ENCODE results near the gene PRKG2. TPM values are rescaled to one million over a fixed set of nuclear protein-coding genes. Genes with fewer than 3 reads are reported as not detected.

The PRKG2 gene
- total RNA-seq, 1 experiment from 2014 or later, result 0.06 TPM

DNA sequence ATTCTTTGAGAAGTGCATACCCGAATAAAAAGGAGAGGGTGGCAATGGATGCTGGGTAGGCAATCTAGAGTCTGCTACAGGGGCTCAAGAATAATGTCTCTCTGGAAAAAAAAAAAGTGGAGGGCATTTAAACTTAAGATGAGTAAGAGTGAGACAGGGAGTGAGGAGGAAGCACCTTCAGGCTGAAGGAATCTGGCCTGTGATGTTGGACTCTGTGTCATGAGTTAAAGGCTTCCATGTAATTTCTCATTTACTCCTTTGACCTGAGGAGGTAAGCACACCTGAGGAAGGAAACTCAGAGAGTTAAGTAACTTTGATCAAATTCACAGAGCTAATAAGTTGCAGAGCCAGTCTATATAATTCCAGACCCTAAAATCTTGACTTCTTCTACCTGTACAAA lies 3.2 kb upstream of the PRKG2 start:
- DNase-seq (ENCODE audit: low read depth), result no peak

DNA sequence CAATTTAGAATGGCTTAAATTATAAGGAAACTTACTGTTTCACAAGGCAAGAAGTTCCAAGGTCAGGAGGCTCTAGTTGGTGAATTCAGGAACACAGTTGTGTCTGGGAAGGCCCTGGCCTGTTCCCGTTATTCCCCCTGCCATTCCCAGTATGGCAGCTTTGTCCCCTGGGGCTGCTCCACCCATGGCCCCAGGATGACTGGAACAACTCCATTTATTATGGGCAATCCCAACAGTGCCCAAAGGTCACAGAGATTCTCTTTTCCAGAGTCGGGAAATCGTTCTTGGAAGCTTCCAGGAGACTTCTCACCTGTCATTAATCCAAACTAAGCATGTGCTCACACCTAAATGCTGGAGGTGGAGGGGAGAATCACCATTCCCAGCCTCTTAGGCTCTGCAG lies 2.8 kb upstream of the PRKG2 start:
- DNase-seq (ENCODE audit: low read depth), result no peak

DNA sequence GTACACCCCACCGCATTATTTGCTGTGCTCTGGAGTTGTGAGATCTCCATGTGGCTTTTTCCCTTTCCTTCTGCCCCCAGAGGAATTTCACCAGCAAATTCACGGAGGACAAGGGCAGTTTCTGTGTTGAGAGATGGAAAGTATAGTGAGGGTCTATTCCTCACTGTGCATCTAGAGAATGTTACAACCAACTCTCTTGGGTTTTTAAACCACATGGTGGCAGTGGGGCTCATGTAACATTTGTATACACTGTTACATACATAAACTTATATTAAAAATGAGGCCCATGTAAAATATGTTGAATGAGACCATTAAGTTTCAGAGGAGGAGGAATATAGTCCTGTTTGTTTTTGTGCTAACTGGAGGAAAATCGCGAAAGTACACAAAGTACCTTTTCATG lies 909 bp upstream of the PRKG2 start:
- DNase-seq (ENCODE audit: low read depth), result peak; percentile 3

DNA sequence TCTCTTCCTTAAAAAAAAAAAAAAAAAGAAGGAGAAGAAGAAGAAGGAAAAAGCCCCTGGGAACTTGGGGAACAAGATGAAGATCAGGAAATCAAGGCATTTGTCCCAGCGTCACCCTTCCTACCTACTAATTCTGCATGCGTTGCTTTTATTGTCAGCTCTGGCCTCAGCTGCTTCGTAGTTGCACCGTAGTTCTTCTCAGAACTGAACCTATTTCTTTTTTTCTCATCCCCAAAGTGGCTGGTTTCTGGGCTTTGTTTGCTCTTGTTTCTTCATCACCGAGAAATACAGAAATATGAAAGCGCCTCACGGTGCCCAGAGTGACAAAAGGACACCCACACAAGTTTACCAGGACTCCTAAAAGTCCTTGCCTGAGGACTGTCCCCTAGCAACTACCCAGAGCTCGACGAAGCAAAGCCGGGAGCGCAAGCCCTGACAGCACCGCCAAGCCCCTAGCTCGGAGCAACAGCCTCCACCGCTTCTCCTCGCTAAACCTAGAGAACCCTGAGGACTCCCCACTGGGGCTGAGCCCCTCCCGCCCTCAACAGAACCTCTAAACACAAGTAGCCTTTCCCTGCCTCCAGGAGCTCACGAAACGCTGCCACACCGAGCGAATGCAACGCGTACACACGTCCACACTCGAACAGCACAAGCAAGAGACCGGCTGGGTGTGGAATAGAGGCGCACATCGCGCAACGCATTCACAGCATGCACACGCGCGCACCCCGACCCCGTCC lies 710 bp downstream of the PRKG2 start:
- no peak for DNase-seq (ENCODE audit: low read depth)

DNA sequence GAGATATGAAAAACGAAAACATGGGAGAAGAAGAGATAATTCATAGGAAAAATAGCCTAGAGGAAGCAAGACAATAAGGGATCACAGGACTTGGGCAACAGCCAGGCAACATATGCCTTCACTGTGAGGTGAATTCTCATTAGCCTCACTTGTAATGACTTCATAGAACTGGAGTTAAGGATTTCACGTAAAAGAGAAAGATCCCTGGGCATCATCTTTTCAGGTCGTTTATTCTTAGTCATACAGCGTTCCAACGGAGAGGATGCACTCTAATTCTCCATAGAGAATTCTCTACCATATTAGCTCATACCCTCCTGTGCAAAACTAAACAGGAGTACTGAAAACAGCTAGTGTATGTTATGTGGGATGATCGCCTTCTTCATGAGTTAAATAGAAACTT lies 1.4 kb downstream of the PRKG2 start:
- no peak for DNase-seq (ENCODE audit: low read depth)

DNA sequence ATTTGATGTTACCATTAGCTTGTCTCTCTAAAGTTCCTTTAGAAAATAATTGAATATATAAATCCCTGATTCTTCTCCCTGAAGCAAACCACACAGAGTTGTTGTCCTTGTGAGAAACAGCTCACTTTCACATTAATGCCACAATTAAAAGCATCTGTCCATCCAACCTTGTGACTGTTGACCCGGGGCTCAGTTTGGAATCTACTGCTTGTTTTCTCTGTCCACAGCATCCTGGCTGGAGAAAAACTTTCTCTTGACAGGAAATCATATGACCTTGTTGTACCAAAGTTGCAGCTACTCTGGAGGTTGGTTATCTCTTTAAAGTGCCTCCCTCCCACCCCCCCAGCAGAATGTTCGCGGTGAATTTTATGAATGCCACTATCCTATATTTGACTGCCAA lies 3.1 kb downstream of the PRKG2 start:
- no peak for DNase-seq (ENCODE audit: low read depth)

DNA sequence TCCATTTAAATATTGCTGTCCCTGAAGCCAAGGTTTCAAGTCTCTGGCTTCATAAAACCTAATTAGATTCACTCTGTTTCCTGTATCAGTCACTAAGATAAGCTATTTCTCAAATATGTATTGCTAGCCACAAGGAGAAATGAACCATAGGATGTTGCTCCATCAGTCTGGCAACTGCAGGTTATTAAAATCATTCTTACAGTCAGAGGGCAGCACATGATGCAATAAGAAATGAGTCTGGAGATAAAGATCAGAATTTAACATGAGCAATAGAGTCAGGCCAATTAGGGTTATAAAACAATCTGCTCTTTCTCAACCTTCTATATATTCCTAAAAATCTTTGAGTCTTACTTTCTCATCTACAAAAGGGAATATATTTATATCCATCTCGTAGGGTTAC lies 7.2 kb downstream of the PRKG2 start:
- peak; percentile 62 for DNase-seq (ENCODE audit: low read depth)

DNA sequence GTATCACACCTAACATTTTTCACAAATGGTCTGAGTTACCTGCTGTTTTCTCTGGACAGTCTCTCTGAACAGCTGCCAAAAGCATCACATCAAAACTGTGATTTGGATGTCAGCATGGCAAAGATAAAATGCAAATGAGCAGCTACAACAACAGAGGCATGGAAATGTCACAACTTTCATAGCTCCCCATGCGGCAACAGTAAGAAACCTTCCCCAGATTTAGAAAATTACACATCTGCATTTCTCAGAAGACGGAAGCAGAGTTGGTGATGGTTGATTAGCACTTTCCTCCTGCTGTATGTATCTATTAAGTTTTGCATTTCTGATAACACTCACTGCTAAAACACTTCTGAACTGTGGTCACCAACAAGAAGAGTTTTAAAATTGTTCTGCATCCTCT lies 9.7 kb downstream of the PRKG2 start:
- no peak for DNase-seq (ENCODE audit: low read depth)

DNA sequence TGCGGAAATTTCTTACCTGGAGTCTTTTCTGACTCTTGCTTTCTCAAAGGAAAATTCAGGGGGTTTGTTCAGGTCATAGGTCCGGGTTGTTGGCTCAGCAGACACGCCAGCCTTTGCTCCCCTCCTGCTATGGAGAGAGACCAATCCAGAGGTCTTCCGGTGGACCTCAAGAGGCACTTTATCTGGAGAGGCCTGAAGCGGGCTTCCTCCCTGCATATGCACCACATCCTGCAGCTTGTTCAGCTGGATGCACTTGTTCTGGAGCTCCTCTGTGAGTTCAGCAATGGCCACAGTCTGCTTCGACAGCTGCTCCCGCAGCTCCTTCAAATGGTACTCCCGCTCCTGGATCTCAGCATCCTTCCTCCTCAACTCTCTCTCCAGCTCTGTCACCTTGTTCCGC lies 10.5 kb downstream of the PRKG2 start:
- no peak for DNase-seq (ENCODE audit: low read depth)

DNA sequence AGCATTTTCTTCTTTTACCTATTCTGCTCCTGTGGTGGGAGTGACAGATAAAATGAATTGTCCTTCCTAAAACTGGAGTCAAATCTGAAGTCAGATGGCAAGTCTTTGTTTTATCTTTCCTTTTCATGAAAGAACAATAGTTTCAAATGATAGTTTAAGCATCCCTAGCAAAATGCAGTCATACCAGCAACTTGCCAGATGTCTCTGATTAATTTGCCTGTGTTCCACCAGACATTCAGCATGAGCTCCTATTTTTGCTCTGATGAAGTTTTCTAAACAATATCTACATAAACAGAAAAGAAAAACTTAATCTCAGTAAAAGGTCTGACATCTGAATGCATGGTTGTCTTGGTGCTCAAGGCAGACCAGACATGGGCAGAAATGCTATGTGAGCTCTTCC lies 15.2 kb downstream of the PRKG2 start:
- no peak for DNase-seq (ENCODE audit: low read depth)

DNA sequence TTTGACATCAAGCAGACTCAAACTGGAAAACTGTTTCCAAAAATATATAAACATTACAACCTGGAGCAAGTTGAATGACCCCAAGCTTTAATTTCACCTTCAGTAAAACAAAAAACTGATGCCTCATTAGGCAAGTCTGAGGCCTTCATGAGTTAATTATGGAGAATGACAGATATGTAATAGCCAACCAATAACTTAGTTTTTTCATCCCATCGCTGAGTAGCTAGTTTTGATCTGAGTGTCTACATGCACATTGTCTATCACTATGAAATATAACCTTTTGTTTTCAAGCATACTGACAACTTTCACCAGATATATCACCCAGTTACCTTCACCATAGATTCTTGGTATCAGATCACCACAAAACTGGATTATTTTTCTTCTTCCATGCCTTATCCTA lies 16.4 kb downstream of the PRKG2 start:
- no peak for DNase-seq (ENCODE audit: low read depth)

DNA sequence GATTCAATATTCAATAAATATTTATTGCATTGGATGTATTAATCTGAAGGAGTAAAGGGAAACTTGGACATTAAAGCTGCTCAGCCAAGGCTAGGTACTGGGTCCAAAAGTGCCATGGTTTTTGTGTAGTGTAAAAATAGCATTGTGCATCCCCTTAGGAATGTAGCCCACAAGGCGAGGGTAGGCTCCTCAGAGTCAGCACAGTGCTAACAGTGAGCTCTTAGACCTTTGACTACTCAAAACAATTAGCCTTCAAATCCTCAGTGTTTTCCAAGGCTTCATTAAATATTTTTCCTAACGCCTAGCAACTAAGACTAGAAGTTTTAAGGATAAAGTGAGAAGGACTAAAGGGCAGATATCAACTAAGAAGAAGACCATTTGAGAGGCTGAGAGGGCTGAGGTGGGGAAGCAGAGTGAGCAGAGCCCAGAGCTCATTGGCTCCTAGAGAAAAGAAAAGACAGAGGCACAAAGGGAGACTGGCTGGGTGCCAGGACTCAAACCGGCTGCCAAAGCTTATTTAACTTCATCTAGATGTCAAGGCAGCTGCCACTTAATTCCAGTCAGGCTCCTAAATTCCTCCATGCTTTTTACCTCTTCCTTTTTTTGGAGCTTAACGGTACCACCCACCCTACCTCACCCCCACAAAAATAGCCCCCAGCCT lies 17.0 kb downstream of the PRKG2 start:
- DNase-seq (ENCODE audit: low read depth), result no peak

DNA sequence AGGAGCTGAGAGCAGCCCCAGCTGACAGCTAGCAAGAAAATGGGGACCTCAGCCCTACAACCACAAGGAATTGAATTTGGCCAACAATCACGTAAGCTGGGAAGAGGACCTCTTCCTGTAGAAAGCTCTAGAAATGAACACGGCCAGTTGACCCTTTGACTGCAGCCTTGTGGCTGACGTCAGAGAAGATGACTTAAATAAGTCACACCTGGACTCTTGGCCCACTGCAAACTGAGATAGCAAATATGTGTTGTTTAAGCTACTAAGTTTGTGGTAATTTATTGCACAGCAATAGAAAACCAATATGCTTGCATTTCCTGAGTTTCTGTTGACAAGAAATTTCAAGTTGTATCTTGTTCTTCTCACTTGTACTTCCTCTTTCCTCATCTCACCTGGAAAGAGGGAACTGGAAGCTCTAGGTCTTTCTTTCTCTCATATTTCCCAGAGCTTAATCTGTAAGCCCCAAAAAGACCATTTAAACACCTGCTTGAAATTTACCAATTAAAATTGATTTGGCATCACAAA lies 18.8 kb downstream of the PRKG2 start:
- DNase-seq (ENCODE audit: low read depth), result no peak

DNA sequence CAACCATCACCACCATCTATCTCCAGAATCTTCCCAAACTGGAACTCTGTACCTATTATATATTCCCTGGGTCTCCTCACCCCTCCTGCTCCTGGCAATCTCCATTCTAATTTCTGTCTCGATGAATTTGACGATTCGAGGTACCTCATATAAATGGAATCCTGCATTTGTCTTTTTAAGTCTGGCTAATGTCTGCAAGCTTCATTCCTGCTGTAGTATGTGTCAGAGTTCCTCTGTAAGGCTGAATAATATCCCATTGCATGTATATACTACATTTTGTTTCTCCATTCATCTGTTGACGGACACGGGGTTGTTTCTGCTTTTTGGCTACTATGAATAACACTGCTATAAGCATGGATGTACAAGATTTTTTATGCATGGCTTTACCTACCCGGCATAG lies 19.5 kb downstream of the PRKG2 start:
- no peak for DNase-seq (ENCODE audit: low read depth)

DNA sequence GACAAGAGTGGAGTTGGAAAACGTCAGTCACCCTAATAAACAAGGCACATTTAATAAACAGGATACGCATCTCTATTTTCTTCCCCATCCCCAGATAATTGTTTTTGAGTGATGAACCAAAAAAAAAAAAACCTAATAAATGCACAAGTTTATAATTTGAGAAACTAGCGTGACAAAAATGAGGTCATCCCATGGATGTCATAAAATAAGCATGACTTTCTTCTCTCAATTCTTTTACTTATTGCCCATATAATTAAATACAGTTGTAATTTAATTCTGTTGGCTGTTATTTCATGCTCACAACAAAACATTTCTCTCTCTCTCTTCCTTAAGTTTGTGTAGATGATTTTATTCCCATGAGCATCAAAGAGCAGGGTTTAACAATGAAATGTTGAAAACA lies 20.7 kb downstream of the PRKG2 start:
- DNase-seq (ENCODE audit: low read depth), result no peak

DNA sequence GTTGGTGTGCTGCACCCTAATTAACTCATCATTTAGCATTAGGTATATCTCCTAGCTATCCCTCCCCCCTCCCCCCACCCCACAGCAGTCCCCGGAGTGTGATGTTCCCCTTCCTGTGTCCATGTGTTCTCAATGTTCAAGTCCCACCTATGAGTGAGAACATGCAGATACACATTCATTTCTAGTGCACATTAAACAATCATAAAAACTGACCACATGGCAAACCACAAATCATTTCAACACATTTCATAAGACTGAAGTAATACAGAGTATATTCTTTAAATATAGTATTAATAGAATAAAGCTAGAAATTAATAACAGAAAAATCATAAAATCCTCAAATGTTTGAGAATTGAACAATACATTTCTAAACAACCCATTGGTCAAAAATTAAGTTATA lies 34.1 kb downstream of the PRKG2 start:
- peak; percentile 42 for DNase-seq (ENCODE audit: low read depth)

DNA sequence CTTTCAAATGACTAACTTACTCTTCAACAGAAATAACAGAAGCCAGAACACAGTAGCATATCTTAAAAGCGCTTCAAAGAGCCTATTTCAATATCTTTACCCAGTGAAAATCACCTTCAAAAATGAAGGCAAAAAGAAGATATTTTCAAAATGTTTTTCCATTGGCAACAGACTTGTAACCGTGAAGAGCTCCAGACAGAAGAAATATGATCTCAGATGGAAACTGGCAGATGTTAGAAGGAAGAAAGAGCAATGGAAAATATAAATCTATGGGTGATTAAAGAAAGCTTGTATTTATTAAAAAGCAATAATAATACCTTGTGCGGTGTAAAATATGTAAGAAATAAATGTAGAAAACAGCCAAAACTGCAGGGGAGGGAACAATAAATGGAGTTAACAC lies 35.7 kb downstream of the PRKG2 start:
- no peak for DNase-seq (ENCODE audit: low read depth)

DNA sequence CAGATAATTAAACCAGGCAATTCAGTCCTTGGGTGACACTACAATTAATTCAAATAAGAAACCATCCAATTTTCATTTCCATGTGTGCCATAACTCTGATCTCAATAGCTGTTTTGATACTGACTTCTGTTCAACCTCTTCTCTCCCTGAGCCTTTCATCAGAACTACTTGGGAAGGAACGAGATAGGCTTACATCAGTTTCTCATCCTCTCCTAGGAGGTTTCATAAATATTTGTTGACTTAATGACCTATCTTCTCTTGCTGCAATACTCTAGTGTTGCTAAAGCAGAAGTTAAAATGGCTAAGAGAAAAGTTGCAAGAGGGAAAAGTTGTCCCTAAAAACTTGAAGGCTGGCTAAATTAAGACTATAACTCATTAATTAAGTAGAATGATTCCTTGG lies 41.8 kb downstream of the PRKG2 start:
- no peak for DNase-seq (ENCODE audit: low read depth)

DNA sequence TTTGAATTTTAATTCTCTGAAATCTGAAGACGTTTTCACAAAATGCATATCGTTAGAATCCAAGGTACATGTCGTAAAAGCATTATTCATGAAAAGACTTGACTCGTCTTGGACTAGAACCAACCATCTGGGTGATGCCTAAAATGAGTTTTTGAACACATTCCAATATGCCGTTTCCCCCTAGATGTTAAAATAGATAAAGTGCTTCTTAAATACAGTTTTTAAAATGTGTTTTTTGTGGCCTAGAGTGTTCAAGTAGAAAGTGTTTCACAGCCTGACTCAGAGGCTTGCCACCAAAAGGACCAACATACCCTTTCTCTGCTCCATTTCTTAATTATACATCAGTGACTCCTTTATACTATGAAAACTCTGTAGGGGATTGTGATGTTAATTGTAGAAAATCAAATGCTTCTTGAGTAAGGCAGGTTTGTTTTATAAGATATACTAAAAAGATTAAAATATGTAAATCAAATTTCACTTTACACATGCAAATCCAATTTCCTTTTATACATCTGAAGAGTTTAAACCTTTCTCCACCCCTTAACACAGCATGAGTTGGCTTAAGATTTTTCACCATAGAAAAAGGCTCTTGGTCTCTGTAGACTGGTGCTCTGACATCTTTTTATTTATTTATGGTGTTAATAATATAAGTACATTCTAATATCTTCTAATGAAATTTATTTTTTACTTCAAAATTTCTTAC lies 48.4 kb downstream of the PRKG2 start:
- DNase-seq (ENCODE audit: low read depth), result peak; percentile 24

DNA sequence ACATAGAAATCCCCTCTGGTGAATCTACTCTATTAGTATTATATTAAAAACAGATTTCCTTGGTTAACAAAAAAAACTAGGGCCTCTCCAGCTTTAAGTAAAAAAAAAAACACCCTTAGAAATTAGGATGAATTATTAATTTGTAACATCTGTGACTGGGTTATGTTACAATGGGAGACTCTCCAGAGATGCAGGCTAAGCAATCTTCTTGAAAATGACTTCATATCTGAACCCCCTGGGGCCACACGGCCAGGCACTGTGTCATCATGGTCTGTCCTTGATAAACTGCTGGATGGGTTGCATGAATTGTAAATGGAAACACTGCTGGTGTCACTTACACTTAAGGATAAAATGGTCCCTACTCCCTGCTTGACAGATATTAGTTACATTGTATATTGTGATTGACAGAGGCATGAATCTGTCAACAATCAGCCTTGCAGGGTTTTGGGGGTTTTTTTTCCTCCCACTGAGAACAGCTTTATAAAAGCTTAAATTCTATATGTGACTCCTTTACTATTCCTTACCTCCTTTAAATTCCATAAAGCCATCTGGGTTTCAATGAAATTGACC lies 49.1 kb downstream of the PRKG2 start:
- no peak for DNase-seq (ENCODE audit: low read depth)

DNA sequence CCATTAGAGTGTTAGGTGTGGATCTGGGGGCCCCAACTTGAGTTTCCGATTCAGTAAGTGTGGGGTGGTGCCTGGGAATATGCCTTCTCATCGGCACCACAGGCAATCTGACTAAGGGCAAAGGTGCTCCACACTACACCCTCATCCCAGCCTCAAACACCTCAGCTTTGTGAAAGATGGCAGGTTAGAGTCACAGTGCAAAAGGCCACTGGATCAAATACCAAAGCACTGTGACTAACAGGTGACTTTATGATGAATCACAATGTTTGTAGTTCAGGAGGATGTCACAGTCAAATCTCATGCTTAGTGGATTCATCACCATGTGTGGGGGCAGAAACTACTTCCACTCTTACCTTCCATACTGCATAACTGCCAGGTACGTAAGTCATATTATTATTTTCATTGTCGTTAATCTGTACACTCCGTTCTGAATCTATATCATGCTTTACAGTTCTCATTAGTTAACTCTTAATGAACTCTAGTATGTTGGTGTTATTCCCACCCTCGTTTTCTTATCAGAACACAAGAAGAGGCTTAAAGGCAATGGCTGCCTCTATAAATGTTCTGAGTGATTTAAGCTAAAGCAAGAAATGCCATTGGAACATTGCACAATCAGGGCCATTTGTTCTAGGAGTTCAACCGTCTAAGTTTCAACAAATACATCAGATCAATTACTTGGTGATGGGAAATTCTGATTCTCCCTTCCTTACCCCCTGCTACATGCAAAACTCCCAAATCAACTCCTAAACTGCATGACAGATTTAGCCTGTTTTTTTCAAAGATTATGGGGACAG lies 50.2 kb downstream of the PRKG2 start:
- DNase-seq (ENCODE audit: low read depth), result peak; percentile 69

DNA sequence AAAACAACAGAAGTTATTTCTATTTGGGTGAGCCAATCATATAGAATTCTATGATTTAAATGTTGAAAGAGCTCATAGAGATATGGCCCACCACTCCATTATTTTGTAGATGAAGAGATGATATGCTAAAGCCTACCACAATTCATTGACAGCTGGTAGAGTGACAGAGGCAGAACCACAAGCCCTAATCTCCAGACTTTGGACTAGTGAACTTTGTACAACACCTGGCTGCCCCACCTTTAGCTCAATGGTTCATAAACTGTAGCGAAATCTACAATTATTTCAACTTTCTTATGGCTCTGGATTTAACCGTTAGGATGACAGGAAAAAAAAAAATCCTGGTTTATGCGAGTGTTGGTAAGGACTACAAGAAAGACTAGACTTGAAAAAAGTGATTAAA lies 50.9 kb downstream of the PRKG2 start:
- DNase-seq (ENCODE audit: low read depth), result no peak
